Measurements from ENCODE around the gene BHMT. TPM values are rescaled to one million over a fixed set of nuclear protein-coding genes. Genes with fewer than 3 reads are reported as not detected.
A peak's percentile ranks its signal among the peaks of the same experiment; 100 is the strongest.

Gene BHMT
- not detected in 2 replicates for total RNA-seq (2014; rRNA removed; shearing (Covaris generic))
- not detected in 2 replicates for polyA plus RNA-seq (2015; cell fraction: cytosol; rRNA removed)
- polyA plus RNA-seq (2015; cell fraction: nucleus; rRNA removed): 0.27 TPM in 1 of 2 replicates, not detected in the other

- DNase-seq (ENCODE audit: low read depth, low spot score): no peak
- in situ Hi-C loops (cut with HindIII; ENCODE audit: low pct_unique_long_range_greater_than_20kb, low sequenced_read_pairs): no loop called here
Observed at GRCh38 chr5:79111387-79111959, at the start of gene BHMT. Gene BHMT, plus strand, starts transcription at chr5:79111809. Its CDS starts 77 bp downstream, at chr5:79111886.

GRCh38 chr5:79062436-79062835 lies 49.2 kb upstream of the BHMT start:
- no peak for DNase-seq (ENCODE audit: low read depth, low spot score)
- in situ Hi-C loops (cut with HindIII; ENCODE audit: low pct_unique_long_range_greater_than_20kb, low sequenced_read_pairs): no loop called here

- DNase-seq (ENCODE audit: low read depth, low spot score): no peak
- in situ Hi-C loops (cut with HindIII; ENCODE audit: low pct_unique_long_range_greater_than_20kb, low sequenced_read_pairs): no loop called here
Observed at GRCh38 chr5:79069488-79070349, 41.9 kb upstream of the BHMT start, which contains the start of the genes BHMT2 and DMGDH. Gene BHMT2, plus strand, starts transcription at chr5:79069767. Its CDS starts 16 bp downstream, at chr5:79069783. Gene DMGDH, minus strand, starts transcription at chr5:79069674. Its CDS starts 54 bp downstream, at chr5:79069620.

GRCh38 chr5:79070350-79070667 lies 41.3 kb upstream of the BHMT start:
- no peak for DNase-seq (ENCODE audit: low read depth, low spot score)
- in situ Hi-C loops (cut with HindIII; ENCODE audit: low pct_unique_long_range_greater_than_20kb, low sequenced_read_pairs): no loop called here

- in situ Hi-C loops (cut with HindIII; ENCODE audit: low pct_unique_long_range_greater_than_20kb, low sequenced_read_pairs): no loop called here
- peak; percentile 25 for DNase-seq (ENCODE audit: low read depth, low spot score)
Observed at GRCh38 chr5:79074641-79075040, 37.0 kb upstream of the BHMT start.

- in situ Hi-C loops (cut with HindIII; ENCODE audit: low pct_unique_long_range_greater_than_20kb, low sequenced_read_pairs): no loop called here
- no peak for DNase-seq (ENCODE audit: low read depth, low spot score)
Observed at GRCh38 chr5:79075646-79076426, 35.8 kb upstream of the BHMT start.

GRCh38 chr5:79076819-79077218 lies 34.8 kb upstream of the BHMT start:
- in situ Hi-C loops (cut with HindIII; ENCODE audit: low pct_unique_long_range_greater_than_20kb, low sequenced_read_pairs): no loop called here
- DNase-seq (ENCODE audit: low read depth, low spot score): peak; percentile 12

- no peak for DNase-seq (ENCODE audit: low read depth, low spot score)
- in situ Hi-C loops (cut with HindIII; ENCODE audit: low pct_unique_long_range_greater_than_20kb, low sequenced_read_pairs): no loop called here
Observed at GRCh38 chr5:79077680-79078365, 33.8 kb upstream of the BHMT start.

- no peak for DNase-seq (ENCODE audit: low read depth, low spot score)
- in situ Hi-C loops (cut with HindIII; ENCODE audit: low pct_unique_long_range_greater_than_20kb, low sequenced_read_pairs): no loop called here
Observed at GRCh38 chr5:79080804-79081203, 30.8 kb upstream of the BHMT start.

GRCh38 chr5:79081779-79082178 lies 29.8 kb upstream of the BHMT start:
- in situ Hi-C loops (cut with HindIII; ENCODE audit: low pct_unique_long_range_greater_than_20kb, low sequenced_read_pairs): no loop called here
- DNase-seq (ENCODE audit: low read depth, low spot score): no peak

GRCh38 chr5:79086116-79086515 lies 25.5 kb upstream of the BHMT start:
- DNase-seq (ENCODE audit: low read depth, low spot score): no peak
- in situ Hi-C loops (cut with HindIII; ENCODE audit: low pct_unique_long_range_greater_than_20kb, low sequenced_read_pairs): no loop called here

GRCh38 chr5:79088507-79088906 lies 23.1 kb upstream of the BHMT start:
- in situ Hi-C loops (cut with HindIII; ENCODE audit: low pct_unique_long_range_greater_than_20kb, low sequenced_read_pairs): no loop called here
- no peak for DNase-seq (ENCODE audit: low read depth, low spot score)

- in situ Hi-C loops (cut with HindIII; ENCODE audit: low pct_unique_long_range_greater_than_20kb, low sequenced_read_pairs): no loop called here
Observed at GRCh38 chr5:79091064-79091463, 20.5 kb upstream of the BHMT start.

GRCh38 chr5:79093762-79094161 lies 17.8 kb upstream of the BHMT start:
- in situ Hi-C loops (cut with HindIII; ENCODE audit: low pct_unique_long_range_greater_than_20kb, low sequenced_read_pairs): no loop called here
- no peak for DNase-seq (ENCODE audit: low read depth, low spot score)

More at GRCh38 chr5:79091064-79091463, 20.5 kb upstream of the BHMT start:
- no peak for DNase-seq (ENCODE audit: low read depth, low spot score)

GRCh38 chr5:79105868-79106267 lies 5.7 kb upstream of the BHMT start:
- DNase-seq (ENCODE audit: low read depth, low spot score): no peak
- in situ Hi-C loops (cut with HindIII; ENCODE audit: low pct_unique_long_range_greater_than_20kb, low sequenced_read_pairs): no loop called here

GRCh38 chr5:79107020-79107796 lies 4.4 kb upstream of the BHMT start:
- DNase-seq (ENCODE audit: low read depth, low spot score): peak; percentile 23
- in situ Hi-C loops (cut with HindIII; ENCODE audit: low pct_unique_long_range_greater_than_20kb, low sequenced_read_pairs): no loop called here

GRCh38 chr5:79108086-79108485 lies 3.5 kb upstream of the BHMT start:
- DNase-seq (ENCODE audit: low read depth, low spot score): no peak
- in situ Hi-C loops (cut with HindIII; ENCODE audit: low pct_unique_long_range_greater_than_20kb, low sequenced_read_pairs): no loop called here

Data from SK-MEL-5 (cell line).